ENCODE data around the gene ASCC3.

ASCC3 gene

GRCh38 chr6:100559859-100560258, 321.3 kb downstream of the ASCC3 start:
- DNase-seq, result no peak
- no peaks in the 10 kb centered on the region for H3K79me2 ChIP-seq (ENCODE audit: insufficient read depth, low read length)
- H3K36me3 ChIP-seq (ENCODE audit: insufficient read depth, low read length), result peaks cover 4% of the 10 kb centered on the region; the same call in 1 of the 2 replicates
- H3K9me3 ChIP-seq (ENCODE audit: insufficient read depth, low read length, severe bottlenecking), result no peaks in the 10 kb centered on the region
- H3K4me1 ChIP-seq (ENCODE audit: insufficient read depth, low read length), result no peaks in the 10 kb centered on the region
- H4K20me1 ChIP-seq (ENCODE audit: insufficient read depth, low read length), result no peaks in the 10 kb centered on the region
- H2AFZ ChIP-seq (ENCODE audit: low read depth, low read length), result no peak overlapping the region
- TF ChIP-seq, protein P1, sequence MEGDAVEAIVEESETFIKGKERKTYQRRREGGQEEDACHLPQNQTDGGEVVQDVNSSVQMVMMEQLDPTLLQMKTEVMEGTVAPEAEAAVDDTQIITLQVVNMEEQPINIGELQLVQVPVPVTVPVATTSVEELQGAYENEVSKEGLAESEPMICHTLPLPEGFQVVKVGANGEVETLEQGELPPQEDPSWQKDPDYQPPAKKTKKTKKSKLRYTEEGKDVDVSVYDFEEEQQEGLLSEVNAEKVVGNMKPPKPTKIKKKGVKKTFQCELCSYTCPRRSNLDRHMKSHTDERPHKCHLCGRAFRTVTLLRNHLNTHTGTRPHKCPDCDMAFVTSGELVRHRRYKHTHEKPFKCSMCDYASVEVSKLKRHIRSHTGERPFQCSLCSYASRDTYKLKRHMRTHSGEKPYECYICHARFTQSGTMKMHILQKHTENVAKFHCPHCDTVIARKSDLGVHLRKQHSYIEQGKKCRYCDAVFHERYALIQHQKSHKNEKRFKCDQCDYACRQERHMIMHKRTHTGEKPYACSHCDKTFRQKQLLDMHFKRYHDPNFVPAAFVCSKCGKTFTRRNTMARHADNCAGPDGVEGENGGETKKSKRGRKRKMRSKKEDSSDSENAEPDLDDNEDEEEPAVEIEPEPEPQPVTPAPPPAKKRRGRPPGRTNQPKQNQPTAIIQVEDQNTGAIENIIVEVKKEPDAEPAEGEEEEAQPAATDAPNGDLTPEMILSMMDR (IDR thresholded peaks at IDR 0.05; ENCODE audit: borderline replicate concordance, extremely low read depth, low read length, poor library complexity, severe bottlenecking), result no peak
- no peak for TF ChIP-seq EZH2 (IDR thresholded peaks at IDR 0.05; ENCODE audit: borderline replicate concordance, low read depth, low read length, severe bottlenecking)
- no peak overlapping the region for H3K9ac ChIP-seq (ENCODE audit: low read depth, low read length)
- no peak for ATAC-seq (ENCODE audit: insufficient read depth, low read depth)
- H3K27ac ChIP-seq (ENCODE audit: low read length), result no peak overlapping the region
- no peak overlapping the region for H3K4me2 ChIP-seq (ENCODE audit: insufficient read depth, low read length)
- H3K27me3 ChIP-seq (ENCODE audit: insufficient read depth, low read length, poor library complexity), result no peaks in the 10 kb centered on the region
- no peak overlapping the region for H3K4me3 ChIP-seq (ENCODE audit: low read depth in 1 of 2, low read length in 2 of 2)

DNA sequence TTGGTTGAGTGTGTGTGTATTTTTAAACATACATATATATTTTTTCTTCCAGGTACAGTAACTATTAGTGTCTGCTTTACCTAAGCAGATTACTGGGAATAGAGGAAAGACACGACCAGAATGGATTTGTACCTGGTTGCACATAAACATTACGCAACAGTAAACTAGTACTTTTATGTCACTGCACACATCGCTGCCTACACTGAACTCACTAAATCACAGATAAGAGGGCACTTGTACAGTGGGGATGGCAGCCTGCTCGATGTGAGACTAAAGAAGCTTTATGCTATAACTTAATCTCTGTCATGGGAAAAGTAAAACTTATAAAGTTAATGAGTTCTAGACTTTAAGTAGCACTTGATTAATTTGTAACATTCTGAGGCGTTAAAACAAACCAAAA, 326.9 kb downstream of the ASCC3 start:
- Histone ChIP-seq H3K36me3 (ENCODE audit: insufficient read depth, low read length) (no peaks in the 10 kb centered on the region), H3K27me3 (ENCODE audit: insufficient read depth, low read length, poor library complexity) (no peaks in the 10 kb centered on the region), H2AFZ (ENCODE audit: low read depth, low read length) (no peak overlapping the region), H3K4me2 (ENCODE audit: insufficient read depth, low read length) (no peak overlapping the region), H3K4me3 (ENCODE audit: low read depth in 1 of 2, low read length in 2 of 2) (no peak overlapping the region), H3K79me2 (ENCODE audit: insufficient read depth, low read length) (no peaks in the 10 kb centered on the region), H3K4me1 (ENCODE audit: insufficient read depth, low read length) (no peaks in the 10 kb centered on the region), H4K20me1 (ENCODE audit: insufficient read depth, low read length) (no peaks in the 10 kb centered on the region), H3K9me3 (ENCODE audit: insufficient read depth, low read length, severe bottlenecking) (no peaks in the 10 kb centered on the region), H3K9ac (ENCODE audit: low read depth, low read length) (no peak overlapping the region), H3K27ac (ENCODE audit: low read length) (no peak overlapping the region)
- DNase-seq (no peak), ATAC-seq (ENCODE audit: insufficient read depth, low read depth) (no peak)
- TF ChIP-seq EZH2 (IDR thresholded peaks at IDR 0.05; ENCODE audit: borderline replicate concordance, low read depth, low read length, severe bottlenecking), result no peak
- TF ChIP-seq, protein P1 (IDR thresholded peaks at IDR 0.05; ENCODE audit: borderline replicate concordance, extremely low read depth, low read length, poor library complexity, severe bottlenecking), result no peak

GRCh38 chr6:100553243-100553642, 327.9 kb downstream of the ASCC3 start:
- Histone ChIP-seq H3K4me1 (ENCODE audit: insufficient read depth, low read length) (no peaks in the 10 kb centered on the region), H3K36me3 (ENCODE audit: insufficient read depth, low read length) (no peaks in the 10 kb centered on the region), H4K20me1 (ENCODE audit: insufficient read depth, low read length) (no peaks in the 10 kb centered on the region), H2AFZ (ENCODE audit: low read depth, low read length) (no peak overlapping the region), H3K4me3 (ENCODE audit: low read depth in 1 of 2, low read length in 2 of 2) (no peak overlapping the region), H3K4me2 (ENCODE audit: insufficient read depth, low read length) (no peak overlapping the region), H3K27ac (ENCODE audit: low read length) (no peak overlapping the region), H3K9me3 (ENCODE audit: insufficient read depth, low read length, severe bottlenecking) (no peaks in the 10 kb centered on the region), H3K79me2 (ENCODE audit: insufficient read depth, low read length) (no peaks in the 10 kb centered on the region), H3K9ac (ENCODE audit: low read depth, low read length) (no peak overlapping the region), H3K27me3 (ENCODE audit: insufficient read depth, low read length, poor library complexity) (no peaks in the 10 kb centered on the region)
- TF ChIP-seq EZH2 (IDR thresholded peaks at IDR 0.05; ENCODE audit: borderline replicate concordance, low read depth, low read length, severe bottlenecking), result no peak
- DNase-seq (no peak), ATAC-seq (ENCODE audit: insufficient read depth, low read depth) (no peak)

DNA sequence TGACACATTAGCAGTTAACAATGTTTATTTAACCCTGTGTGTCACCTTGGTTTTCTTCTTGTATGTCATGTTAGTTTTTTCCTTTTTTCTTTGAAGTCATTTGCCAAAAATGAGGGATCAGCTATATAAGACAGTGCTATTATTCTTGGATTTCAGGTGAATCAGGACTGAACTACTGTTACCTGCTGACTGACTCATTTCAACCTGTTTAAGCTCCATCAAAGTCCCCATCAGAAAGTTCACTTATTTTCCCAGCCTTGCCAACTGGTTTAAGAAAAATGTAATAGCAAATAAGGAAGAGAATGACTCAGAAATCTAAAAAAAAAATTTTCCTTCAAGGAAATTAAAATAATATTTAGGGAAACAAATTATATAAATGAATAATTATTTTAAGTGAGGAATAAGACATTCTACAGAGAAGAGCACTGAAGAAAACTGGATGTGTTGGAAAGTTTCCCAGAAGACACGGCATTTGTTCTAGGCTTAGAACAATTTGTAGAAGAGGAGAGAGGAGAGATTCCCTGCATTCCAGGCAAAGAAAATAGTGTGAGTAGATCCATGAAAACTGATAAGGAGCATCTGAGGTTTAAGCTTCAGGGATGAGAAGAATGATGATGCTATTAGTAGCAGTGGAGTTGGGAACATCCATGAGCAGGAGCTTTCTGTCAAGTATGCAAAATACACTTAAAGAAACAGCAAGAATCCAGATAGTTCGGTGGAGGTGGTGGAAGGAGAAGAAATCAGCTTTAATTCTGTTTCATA, 331.5 kb downstream of the ASCC3 start:
- H3K27ac ChIP-seq (ENCODE audit: low read length), result no peak overlapping the region
- ATAC-seq (ENCODE audit: insufficient read depth, low read depth) (no peak), DNase-seq (no peak)
- no peak overlapping the region for H3K4me2 ChIP-seq (ENCODE audit: insufficient read depth, low read length)
- no peaks in the 10 kb centered on the region for H3K27me3 ChIP-seq (ENCODE audit: insufficient read depth, low read length, poor library complexity)
- no peaks in the 10 kb centered on the region for H4K20me1 ChIP-seq (ENCODE audit: insufficient read depth, low read length)
- H3K36me3 ChIP-seq (ENCODE audit: insufficient read depth, low read length), result 0 out of 2 replicates have a peak, but pooled peaks cover 3% of the 10 kb centered on the region
- TF ChIP-seq, protein P1 (IDR thresholded peaks at IDR 0.05; ENCODE audit: borderline replicate concordance, extremely low read depth, low read length, poor library complexity, severe bottlenecking), result no peak
- no peak for TF ChIP-seq EZH2 (IDR thresholded peaks at IDR 0.05; ENCODE audit: borderline replicate concordance, low read depth, low read length, severe bottlenecking)
- no peaks in the 10 kb centered on the region for H3K79me2 ChIP-seq (ENCODE audit: insufficient read depth, low read length)
- no peak overlapping the region for H3K9ac ChIP-seq (ENCODE audit: low read depth, low read length)
- H2AFZ ChIP-seq (ENCODE audit: low read depth, low read length), result no peak overlapping the region
- H3K9me3 ChIP-seq (ENCODE audit: insufficient read depth, low read length, severe bottlenecking), result no peaks in the 10 kb centered on the region
- H3K4me1 ChIP-seq (ENCODE audit: insufficient read depth, low read length), result no peaks in the 10 kb centered on the region
- H3K4me3 ChIP-seq (ENCODE audit: low read depth in 1 of 2, low read length in 2 of 2), result no peak overlapping the region
